PC-3 (cell line): ENCODE measurements around the gene DOCK1. TPM values are rescaled to one million over a fixed set of nuclear protein-coding genes. Genes with fewer than 3 reads are reported as not detected.

Experiments used
- ATAC-seq: fragments of 200-7000 bp; cut with Tn5 transposase; 2 replicates; pipeline ENCODE4 v1.9.1; 2020; ENCODE audit warnings: mild to moderate bottlenecking, moderate library complexity
- BruUV-seq: library from RNA; stranded (reverse); fragments of 400-500 nt; replicated peaks from 2 replicates; lab custom pipeline; 2021; lab: Mats Ljungman, UMichigan
- CTCF ChIA-PET: fragments of 300-600 bp; sonication (Branson Sonifier 250); formaldehyde crosslinking; loops from one replicate; lab custom pipeline; 2022; ENCODE audit warnings: antibody characterized with exemption; lab: Charles Lee
- POLR2A ChIA-PET: fragments of 300-600 bp; sonication (Branson Sonifier 250); formaldehyde crosslinking; loops from one replicate; lab custom pipeline; 2022; ENCODE audit warnings: antibody characterized with exemption; ENCODE audit not compliant: unreplicated experiment; lab: Charles Lee
- DNase-seq: peaks from one replicate; pipeline ENCODE4 v3.0.0-alpha.2; 2015
- H2AFZ ChIP-seq: fragments of 300-600 bp; sonication (generic); 2 replicates; pipeline ENCODE4 v1.6.0; 2016; ENCODE audit warnings: antibody characterized with exemption, low read length
- H3F3A ChIP-seq: fragments of 300-600 bp; sonication (generic); one replicate; pipeline ENCODE4 v1.6.0; 2017; ENCODE audit warnings: antibody characterized with exemption, low read length, control low read depth, mild to moderate bottlenecking; ENCODE audit not compliant: unreplicated experiment
- H3K27ac ChIP-seq: fragments of 300-600 bp; sonication (generic); 2 replicates; pipeline ENCODE4 v1.5.1; 2016; ENCODE audit warnings: mild to moderate bottlenecking, low read length
- H3K27me3 ChIP-seq: fragments of 300-600 bp; sonication (generic); 2 replicates; pipeline ENCODE4 v1.6.1; 2016; ENCODE audit warnings: low read length, mixed read lengths
- H3K36me3 ChIP-seq: fragments of 300-600 bp; sonication (generic); 2 replicates; pipeline ENCODE4 v1.6.1; 2016; ENCODE audit warnings: low read depth, mixed run types, low read length, mixed read lengths
- H3K4me1 ChIP-seq: fragments of 300-600 bp; sonication (generic); 2 replicates; pipeline ENCODE4 v1.5.1; 2016; ENCODE audit warnings: low read length; ENCODE audit not compliant: insufficient read depth
- H3K4me2 ChIP-seq: fragments of 300-600 bp; sonication (generic); 2 replicates; pipeline ENCODE4 v1.6.0; 2016; ENCODE audit warnings: low read length
- H3K4me3 ChIP-seq: fragments of 300-600 bp; sonication (generic); 2 replicates; pipeline ENCODE4 v1.5.1; 2016; ENCODE audit warnings: mild to moderate bottlenecking, low read length, mixed read lengths
- H3K79me2 ChIP-seq: fragments of 300-600 bp; sonication (generic); 2 replicates; pipeline ENCODE4 v1.6.1; 2017; ENCODE audit warnings: low read length, mixed read lengths
- H3K9ac ChIP-seq: fragments of 300-600 bp; sonication (generic); 2 replicates; pipeline ENCODE4 v1.6.0; 2016; ENCODE audit warnings: mild to moderate bottlenecking, low read length
- H3K9me2 ChIP-seq: fragments of 300-600 bp; sonication (generic); replicated peaks from 2 replicates; pipeline ENCODE4 v1.6.1; 2016; ENCODE audit warnings: mixed run types, low read length, mixed read lengths
- H3K9me3 ChIP-seq: fragments of 300-600 bp; sonication (generic); 2 replicates; pipeline ENCODE4 v1.6.1; 2016; ENCODE audit warnings: low read length, mixed read lengths
- H4K20me1 ChIP-seq: fragments of 300-600 bp; sonication (generic); 2 replicates; pipeline ENCODE4 v1.6.1; 2016; ENCODE audit warnings: low read length, mixed read lengths
- CTCF ChIP-seq: fragments of 300-600 bp; sonication (generic); conservative IDR thresholded peaks from 2 replicates; pipeline ENCODE4 v1.5.1; 2017; ENCODE audit warnings: antibody characterized with exemption, low read depth, mild to moderate bottlenecking, low read length
- EZH2 ChIP-seq: fragments of 300-600 bp; sonication (generic); IDR thresholded peaks from one replicate; pipeline ENCODE4 v1.6.1; 2017; ENCODE audit warnings: antibody characterized with exemption, mild to moderate bottlenecking, low read length; ENCODE audit not compliant: unreplicated experiment
- EZH2phosphoT487 ChIP-seq: fragments of 300-600 bp; sonication (generic); IDR thresholded peaks from 2 replicates; pipeline ENCODE4 v1.6.1; 2018; ENCODE audit warnings: mild to moderate bottlenecking, antibody characterized with exemption, low read length, borderline replicate concordance
- intact Hi-C: fragments of 100-400 bp; cut with micrococcal nuclease; formaldehyde crosslinking; loops from 2 replicates; pipeline ENCODE4 v1.9.0; 2023
- total RNA-seq: library from RNA; depleted of rRNA; stranded (reverse); fragments of >200 nt; gene quantifications from 2 replicates; pipeline ENCODE4 v1.2.3, GENCODE V29; 2014

The DOCK1 gene
- total RNA-seq, 1 experiment from 2014 or later: 34.3 TPM

DNA sequence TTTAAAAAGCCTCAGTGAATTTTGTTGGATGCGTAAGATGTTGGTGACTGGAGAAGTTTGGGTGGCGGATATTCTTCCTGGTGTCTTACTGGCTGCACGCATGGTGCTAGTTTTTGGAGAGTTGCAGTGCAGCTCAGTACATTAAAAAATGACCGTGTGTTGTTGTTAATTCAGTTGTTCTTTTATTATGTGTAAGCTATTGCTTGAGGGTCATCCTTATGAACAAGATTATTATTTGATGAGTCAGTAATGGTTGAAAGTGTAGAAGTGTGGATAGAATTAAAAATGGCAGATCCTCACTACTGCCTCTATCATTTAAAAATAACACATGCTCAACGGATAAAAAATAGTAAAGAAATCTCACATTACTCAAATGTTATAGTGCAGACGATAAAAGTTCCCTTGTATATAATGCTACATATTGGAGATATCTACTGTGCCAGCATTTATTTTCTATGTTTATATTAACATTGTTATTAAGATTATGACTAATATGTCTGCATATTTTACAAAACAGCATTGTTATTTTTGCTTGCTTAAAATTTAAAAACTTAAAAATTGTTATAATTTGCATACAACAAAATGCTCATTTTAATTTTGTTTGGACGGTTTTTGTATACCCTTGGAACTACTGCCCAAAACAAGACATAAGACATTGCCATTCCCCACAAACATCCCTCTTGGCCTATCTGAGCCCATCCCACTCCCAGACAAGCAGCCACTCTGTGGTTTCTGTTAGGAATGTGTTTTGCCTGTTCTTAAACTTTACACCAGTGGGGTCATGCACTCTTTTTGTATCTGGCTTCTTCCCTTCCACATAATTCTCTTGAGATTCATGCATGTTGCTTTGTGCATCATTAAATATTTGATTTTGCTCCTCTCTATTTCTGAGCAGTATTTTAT, 142.0 kb downstream of the DOCK1 start:
- Histone ChIP-seq H3K27ac (no peak overlapping the region), H3K4me3 (no peak overlapping the region), H3F3A (no peaks in the 10 kb centered on the region), H2AFZ (no peak overlapping the region), H3K79me2 (no peaks in the 10 kb centered on the region), H3K4me1 (no peaks in the 10 kb centered on the region), H3K9ac (no peak overlapping the region), H3K27me3 (no peaks in the 10 kb centered on the region), H4K20me1 (no peaks in the 10 kb centered on the region), H3K9me3 (no peaks in the 10 kb centered on the region), H3K36me3 (peaks cover 10% of the 10 kb centered on the region; the same call in 1 of the 2 replicates), H3K9me2 (no peaks in the 10 kb centered on the region), H3K4me2 (no peak overlapping the region)
- BruUV-seq: no TSS peak
- TF ChIP-seq CTCF (no peak), EZH2phosphoT487 (no peak), EZH2 (no peak)
- CTCF ChIA-PET: no interaction called here
- POLR2A ChIA-PET: no interaction called here
- no peak for ATAC-seq
- DNase-seq: no peak
- intact Hi-C loops: no loop called here

GRCh38 chr10:127047878-127048238, 142.6 kb downstream of the DOCK1 start:
- intact Hi-C loops: no loop called here
- CTCF ChIA-PET: no interaction called here
- H2AFZ ChIP-seq: no peak overlapping the region
- ATAC-seq (no peak), DNase-seq (no peak)
- H3K9me3 ChIP-seq: no peaks in the 10 kb centered on the region
- no peaks in the 10 kb centered on the region for H3K79me2 ChIP-seq
- H3K9me2 ChIP-seq: no peaks in the 10 kb centered on the region
- no TSS peak for BruUV-seq
- POLR2A ChIA-PET: no interaction called here
- no peak overlapping the region for H3K9ac ChIP-seq
- H3K27me3 ChIP-seq: no peaks in the 10 kb centered on the region
- no peaks in the 10 kb centered on the region for H3K4me1 ChIP-seq
- no peak overlapping the region for H3K4me3 ChIP-seq
- no peak for TF ChIP-seq EZH2
- no peak for TF ChIP-seq EZH2phosphoT487
- TF ChIP-seq CTCF: no peak
- no peaks in the 10 kb centered on the region for H4K20me1 ChIP-seq
- H3F3A ChIP-seq: no peaks in the 10 kb centered on the region
- peaks cover 5% of the 10 kb centered on the region; the same call in 1 of the 2 replicates for H3K36me3 ChIP-seq
- no peak overlapping the region for H3K27ac ChIP-seq
- no peak overlapping the region for H3K4me2 ChIP-seq

- H4K20me1 ChIP-seq: no peaks in the 10 kb centered on the region
- no peak overlapping the region for H3K9ac ChIP-seq
- TF ChIP-seq EZH2phosphoT487: no peak
- TF ChIP-seq EZH2: no peak
- no peak for TF ChIP-seq CTCF
- no peaks in the 10 kb centered on the region; the same call in 1 of the 2 replicates for H3K36me3 ChIP-seq
- no peak for ATAC-seq
- H3K4me3 ChIP-seq: no peak overlapping the region
- no peaks in the 10 kb centered on the region for H3K27me3 ChIP-seq
- H3K9me2 ChIP-seq: no peaks in the 10 kb centered on the region
- H3K9me3 ChIP-seq: no peaks in the 10 kb centered on the region
- DNase-seq: no peak
- H3K4me1 ChIP-seq: no peaks in the 10 kb centered on the region
- BruUV-seq: no TSS peak
- H3F3A ChIP-seq: no peaks in the 10 kb centered on the region
- no peaks in the 10 kb centered on the region for H3K79me2 ChIP-seq
- ChIA-PET CTCF (no interaction called here), POLR2A (no interaction called here)
- intact Hi-C loops: no loop called here
- H3K27ac ChIP-seq: no peak overlapping the region
- H3K4me2 ChIP-seq: no peak overlapping the region
- no peak overlapping the region for H2AFZ ChIP-seq
These were observed 143.4 kb downstream of the DOCK1 start for GRCh38 chr10:127048630-127049029.
